Measurements from ENCODE around the gene LRCOL1.

The LRCOL1 gene

GRCh38 chr12:132610866-132611602 is 652 bp upstream of the LRCOL1 start:
- DNase-seq (ENCODE audit: low read depth), result no peak
- no peak for TF ChIP-seq CTCF (IDR thresholded peaks at IDR 0.05; ENCODE audit: insufficient read depth, low read depth, low read length, missing control alignments)
- H3K4me3 ChIP-seq (ENCODE audit: low read depth, low read length), result no peak overlapping the region

- TF ChIP-seq CTCF (IDR thresholded peaks at IDR 0.05; ENCODE audit: insufficient read depth, low read depth, low read length, missing control alignments), result no peak
- no peak for DNase-seq (ENCODE audit: low read depth)
- no peak overlapping the region for H3K4me3 ChIP-seq (ENCODE audit: low read depth, low read length)
Measured at GRCh38 chr12:132608231-132609171, 1.9 kb downstream of the LRCOL1 start.

- H3K4me3 ChIP-seq (ENCODE audit: low read depth, low read length), result no peak overlapping the region
- TF ChIP-seq CTCF (IDR thresholded peaks at IDR 0.05; ENCODE audit: insufficient read depth, low read depth, low read length, missing control alignments), result no peak
Measured at GRCh38 chr12:132606927-132607326, 3.5 kb downstream of the LRCOL1 start.

GRCh38 chr12:132606466-132606865 is 3.9 kb downstream of the LRCOL1 start:
- no peak overlapping the region for H3K4me3 ChIP-seq (ENCODE audit: low read depth, low read length)
- TF ChIP-seq CTCF (IDR thresholded peaks at IDR 0.05; ENCODE audit: insufficient read depth, low read depth, low read length, missing control alignments), result no peak
- no peak for DNase-seq (ENCODE audit: low read depth)

More at GRCh38 chr12:132606927-132607326, 3.5 kb downstream of the LRCOL1 start:
- DNase-seq (ENCODE audit: low read depth), result no peak

GRCh38 chr12:132605892-132606291 is 4.5 kb downstream of the LRCOL1 start:
- DNase-seq (ENCODE audit: low read depth), result no peak
- no peak overlapping the region for H3K4me3 ChIP-seq (ENCODE audit: low read depth, low read length)
- TF ChIP-seq CTCF (IDR thresholded peaks at IDR 0.05; ENCODE audit: insufficient read depth, low read depth, low read length, missing control alignments), result no peak

GRCh38 chr12:132604668-132605441 is 5.5 kb downstream of the LRCOL1 start:
- no peak for DNase-seq (ENCODE audit: low read depth)
- no peak for TF ChIP-seq CTCF (IDR thresholded peaks at IDR 0.05; ENCODE audit: insufficient read depth, low read depth, low read length, missing control alignments)
- H3K4me3 ChIP-seq (ENCODE audit: low read depth, low read length), result no peak overlapping the region

All from GM12865 (cell line).